ENCODE results near the gene TRAPPC8.
"Not testable (repeated sequence)": the region's sequence is repeated elsewhere in the genome, so short reads cannot be mapped to it uniquely, and the experiment has no call there.

TRAPPC8 gene

DNA sequence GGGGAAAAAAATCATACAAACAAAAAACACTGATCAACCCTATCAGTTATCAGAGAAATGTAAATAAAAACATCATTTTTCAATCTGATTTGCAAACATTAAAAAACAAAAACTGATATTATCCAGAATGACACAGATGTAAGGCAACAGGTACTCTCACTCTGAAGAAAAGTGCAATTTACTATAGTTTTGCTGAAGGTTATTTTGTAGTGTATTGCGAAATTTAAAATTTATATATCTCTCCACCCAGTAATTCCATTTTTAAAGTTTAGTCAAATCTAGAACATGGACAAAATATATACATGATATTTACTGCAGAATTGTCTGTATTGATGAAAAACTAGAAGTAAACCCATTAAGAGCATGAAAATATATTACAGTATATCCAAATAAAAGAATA is 79.8 kb downstream of the TRAPPC8 start:
- no peak for DNase-seq (ENCODE audit: low read depth in 3 of 3)

DNA sequence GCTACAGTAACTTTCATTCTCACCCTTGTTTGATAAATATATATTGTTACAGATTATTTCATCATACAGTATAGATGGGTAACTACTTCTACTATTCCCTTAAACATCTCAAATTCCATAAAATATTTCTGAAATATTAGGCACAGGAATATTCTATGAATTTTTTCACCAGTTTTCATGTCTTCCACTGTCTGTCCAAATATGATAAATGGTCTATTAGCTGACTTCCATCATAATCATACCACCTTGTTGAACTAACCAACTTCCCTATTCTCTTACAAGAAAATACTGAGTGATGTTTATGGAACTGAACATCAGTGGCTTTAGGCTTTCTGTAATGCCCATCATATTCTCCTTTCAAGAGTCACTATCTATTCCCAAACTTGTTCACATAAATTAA is 82.4 kb downstream of the TRAPPC8 start:
- no peak for DNase-seq (ENCODE audit: low read depth in 3 of 3)

DNA sequence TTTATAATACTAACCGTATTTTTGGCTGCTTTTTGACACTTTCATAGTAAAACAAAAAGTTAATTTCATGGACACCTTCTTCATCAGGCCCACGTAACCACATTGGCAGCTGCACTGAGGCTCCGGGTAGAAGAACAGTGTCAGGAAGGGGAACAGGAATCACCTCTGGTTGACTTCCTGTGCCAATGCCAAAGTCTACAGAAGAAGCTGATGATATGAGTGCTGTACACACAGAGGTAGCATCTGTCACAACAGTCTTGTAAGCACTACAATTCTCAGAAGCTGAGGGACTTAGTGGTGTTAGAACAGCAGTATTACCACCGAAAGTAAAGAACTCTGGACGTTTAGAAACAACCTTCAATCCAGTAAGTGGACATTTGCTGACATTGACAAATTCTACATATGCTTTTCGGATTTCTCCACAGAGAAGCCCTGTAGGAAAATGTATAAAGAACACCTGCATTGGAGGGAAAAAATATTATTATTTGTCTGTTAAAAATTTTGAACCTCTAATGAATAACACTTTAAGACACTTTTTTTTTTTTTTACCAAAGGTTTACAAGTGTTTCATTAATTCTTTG is 85.3 kb downstream of the TRAPPC8 start:
- no peak for DNase-seq (ENCODE audit: low read depth in 3 of 3)

DNA sequence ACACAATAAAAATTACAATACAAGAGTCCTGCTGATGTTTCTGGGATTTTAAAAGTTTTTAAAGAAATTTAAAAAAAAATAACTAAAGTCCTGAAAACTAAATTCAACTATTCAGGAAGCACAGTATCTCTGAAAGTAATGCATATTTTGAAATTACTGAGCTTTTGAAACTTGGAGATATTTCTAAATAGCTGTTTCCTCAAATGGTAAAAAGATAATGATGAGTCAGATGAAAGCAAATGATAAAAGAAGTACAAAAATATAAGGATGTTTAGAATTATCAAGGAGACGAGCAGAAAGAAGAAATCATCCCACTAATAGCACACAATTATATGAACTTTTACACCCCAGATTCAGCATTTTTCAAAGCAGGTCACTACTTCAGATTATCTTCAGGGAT is 92.1 kb downstream of the TRAPPC8 start:
- no peak for DNase-seq (ENCODE audit: low read depth in 3 of 3)

DNA sequence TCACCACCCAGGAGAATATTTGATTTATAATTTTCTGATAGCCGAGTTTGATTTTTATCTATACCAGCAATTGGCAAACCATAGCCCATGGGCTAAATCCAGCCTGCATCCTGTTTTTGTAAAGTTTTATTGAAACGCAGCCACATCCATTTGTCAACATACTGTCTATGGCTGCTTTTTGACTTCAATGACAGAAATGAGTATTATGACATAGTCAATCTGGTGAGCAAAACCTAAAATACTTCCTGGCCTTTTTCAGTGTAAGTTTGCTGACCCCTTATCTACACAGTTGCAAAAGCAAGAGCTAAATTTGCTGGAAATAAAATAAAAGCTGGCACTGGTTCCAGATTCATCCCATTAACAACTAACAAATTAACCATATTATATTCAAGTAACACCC is 102.4 kb downstream of the TRAPPC8 start:
- DNase-seq (ENCODE audit: low read depth in 3 of 3): no peak

DNA sequence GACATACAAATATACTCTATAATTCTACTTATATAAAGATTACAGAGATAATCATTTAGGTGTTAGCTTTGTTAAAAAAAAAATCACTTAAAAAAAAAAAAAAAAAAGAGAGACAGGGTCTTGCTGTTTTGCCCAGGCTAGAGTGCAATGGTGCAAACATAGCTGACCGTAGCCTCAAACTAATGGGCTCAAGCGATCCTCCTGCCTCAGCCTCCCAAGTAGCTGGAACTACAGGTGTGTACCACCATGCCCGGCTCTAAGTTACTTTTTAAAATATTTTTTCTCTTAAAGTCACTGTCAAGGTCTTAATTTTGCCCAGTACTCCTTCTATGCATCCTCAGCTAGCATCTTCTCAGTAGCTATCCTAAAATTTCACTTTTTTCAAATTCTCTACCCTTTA is 105.0 kb downstream of the TRAPPC8 start:
- no peak for DNase-seq (ENCODE audit: low read depth in 3 of 3)

DNA sequence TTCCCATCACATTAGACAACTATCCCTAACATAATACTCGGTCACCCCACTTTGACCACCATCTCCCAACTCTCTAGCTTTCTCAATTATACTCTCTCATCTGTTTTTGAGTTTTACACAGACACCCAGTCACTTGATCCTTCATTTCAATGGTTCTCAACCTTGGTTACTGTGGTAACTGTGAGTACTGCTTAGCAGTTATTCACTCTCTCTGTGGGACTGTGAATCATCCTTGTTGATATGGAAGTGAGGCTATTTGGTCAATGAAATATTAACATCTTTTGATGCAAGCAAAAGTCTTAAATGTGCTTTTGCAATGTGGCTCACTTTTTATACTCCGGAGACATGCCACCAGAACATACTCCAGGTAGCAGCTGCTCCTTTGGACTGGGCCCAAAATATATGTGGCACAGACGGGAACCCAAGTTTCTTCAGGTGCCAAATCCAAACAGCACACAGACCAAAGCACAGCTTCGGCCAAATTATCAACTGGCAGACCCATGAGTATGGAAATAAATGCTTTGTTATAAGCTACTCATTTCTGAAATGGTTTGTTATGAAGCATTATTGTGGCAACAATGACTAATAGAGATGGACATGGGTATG is 107.3 kb downstream of the TRAPPC8 start:
- DNase-seq (ENCODE audit: low read depth in 3 of 3): no peak

DNA sequence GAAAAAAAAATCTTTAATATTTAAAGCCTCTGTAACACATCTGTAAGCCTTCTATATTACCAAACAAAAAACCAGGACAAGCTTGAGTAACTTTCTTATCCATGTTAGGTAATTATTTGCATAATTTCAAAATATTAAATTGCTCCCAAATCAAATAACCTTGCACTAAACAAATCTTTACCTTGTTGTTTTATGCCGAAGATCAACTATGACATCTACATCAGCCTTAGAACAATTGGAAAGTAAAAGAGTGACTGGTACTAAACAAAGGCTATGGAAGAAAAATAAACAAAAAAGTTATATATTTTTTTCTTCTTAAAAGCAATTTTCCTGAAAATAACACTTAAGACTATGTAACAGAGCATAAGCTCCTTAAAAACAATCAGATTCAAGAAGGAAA is 111.0 kb downstream of the TRAPPC8 start:
- no peak for DNase-seq (ENCODE audit: low read depth in 3 of 3)

DNA sequence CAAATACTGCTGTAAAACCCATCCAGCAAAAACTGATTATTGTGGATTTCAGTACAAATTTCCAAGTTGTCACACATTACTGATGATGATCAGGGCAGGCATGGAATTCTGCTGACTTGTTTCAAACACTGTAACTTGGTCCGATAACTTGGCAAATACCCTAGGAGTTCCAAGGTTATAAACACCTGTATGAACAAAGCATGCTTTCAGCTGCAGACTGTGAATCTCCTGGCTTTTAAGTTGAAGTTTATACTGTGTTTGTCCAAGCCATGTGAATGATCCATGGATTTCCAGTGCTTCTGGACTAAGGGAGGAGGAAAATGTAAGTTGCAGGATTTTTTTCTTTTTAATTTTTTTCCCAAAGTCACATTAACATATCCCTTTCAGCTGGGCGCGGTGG is 112.2 kb downstream of the TRAPPC8 start:
- DNase-seq (ENCODE audit: low read depth in 3 of 3): no peak

DNA sequence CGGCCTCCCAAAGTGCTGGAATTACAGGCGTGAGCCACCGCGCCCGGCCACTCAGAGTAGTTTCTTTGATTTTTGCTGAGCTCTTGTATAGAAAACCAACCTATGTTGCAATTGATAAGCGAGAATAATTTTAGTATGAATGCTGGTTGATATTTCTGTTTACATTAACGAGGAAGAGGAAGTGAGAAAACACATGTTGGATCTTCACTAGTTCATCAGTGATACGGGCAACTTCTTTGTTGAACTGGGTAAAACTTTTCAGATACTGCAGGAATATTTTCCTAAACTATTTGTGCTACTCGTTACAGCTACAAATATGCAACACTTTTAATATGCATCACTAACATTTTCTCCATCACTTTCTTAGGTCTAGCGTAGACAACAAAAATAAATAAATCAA is 114.3 kb downstream of the TRAPPC8 start:
- DNase-seq (ENCODE audit: low read depth in 3 of 3): no peak

DNA sequence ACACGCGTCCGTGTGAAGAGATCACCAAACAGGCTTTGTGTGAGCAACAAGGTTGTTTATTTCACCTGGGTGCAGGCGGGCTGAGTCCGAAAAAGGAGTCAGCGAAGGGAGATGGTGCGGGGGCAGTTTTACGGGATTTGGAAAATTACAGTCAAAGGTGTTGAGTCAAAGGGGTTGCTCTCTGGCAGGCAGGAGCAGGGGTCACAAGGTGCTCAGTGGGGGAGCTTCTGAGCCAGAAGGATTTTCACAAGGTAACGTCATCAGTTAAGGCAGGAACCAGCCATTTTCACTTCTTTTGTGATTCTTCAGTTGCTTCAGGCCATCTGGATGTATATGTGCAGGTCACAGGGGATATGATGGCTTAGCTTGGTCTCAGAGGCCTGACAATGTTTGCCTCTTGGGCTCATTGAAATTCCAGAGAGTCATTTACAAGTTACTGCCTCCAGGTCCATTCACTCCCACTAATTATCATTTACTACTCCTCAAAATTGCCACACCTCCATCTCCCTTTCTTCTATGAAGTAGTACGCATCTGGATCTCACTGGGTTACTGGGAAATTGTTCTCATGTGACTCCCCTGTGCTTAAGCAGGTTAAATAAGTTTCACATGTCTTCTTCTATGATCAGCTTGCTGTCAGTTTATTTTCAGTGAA is 116.1 kb downstream of the TRAPPC8 start:
- DNase-seq (ENCODE audit: low read depth in 3 of 3): not testable (repeated sequence)

DNA sequence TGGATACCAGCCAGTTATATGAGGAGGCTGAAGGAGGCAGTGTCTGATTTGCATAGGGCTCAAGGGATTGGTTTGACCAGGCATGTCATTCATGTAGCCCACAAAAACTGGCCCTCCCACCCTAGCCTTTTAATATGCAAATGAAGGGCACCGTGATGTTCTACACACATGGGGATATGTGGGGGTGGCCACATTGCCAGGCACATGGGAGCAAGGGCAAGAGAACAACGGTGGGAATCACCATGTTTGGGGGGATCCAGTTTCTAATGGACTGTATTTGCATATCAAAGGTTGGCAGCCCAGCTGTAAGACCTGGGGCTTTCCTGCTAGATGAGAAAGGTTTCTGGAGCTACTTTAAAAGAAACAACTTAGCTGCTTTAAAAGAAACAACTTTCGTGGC is 117.2 kb downstream of the TRAPPC8 start:
- DNase-seq (ENCODE audit: low read depth in 3 of 3): no peak

DNA sequence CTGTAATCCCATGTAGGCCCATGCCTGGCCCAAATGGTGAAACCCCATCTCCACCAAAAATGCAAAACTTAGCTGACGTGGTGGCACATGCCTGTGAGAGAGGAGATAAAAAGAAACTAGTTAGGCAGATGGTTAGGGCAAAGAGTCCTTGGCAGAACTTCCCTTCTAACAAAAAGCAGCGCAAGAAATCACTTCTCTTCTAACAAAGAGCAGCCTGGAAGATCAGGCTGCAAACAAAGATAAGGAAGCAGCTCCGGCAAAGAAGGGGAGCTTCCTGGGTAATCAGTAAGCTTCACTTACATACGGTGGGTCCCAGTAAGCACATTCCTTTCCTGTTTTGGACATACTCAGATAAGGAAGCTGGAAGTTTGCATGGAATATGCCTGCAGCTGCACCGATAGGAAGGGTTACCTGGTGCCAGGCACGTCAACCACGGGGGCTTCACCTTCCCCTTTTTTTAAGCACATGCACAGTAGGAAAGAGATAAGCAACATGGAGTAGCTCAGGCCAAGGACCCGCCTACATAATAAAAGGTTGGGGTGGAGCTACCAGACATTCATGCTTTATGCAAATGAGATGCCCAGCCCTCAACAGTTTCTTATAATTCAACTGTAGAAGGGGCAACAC is 121.3 kb downstream of the TRAPPC8 start:
- no peak for DNase-seq (ENCODE audit: low read depth in 3 of 3)

DNA sequence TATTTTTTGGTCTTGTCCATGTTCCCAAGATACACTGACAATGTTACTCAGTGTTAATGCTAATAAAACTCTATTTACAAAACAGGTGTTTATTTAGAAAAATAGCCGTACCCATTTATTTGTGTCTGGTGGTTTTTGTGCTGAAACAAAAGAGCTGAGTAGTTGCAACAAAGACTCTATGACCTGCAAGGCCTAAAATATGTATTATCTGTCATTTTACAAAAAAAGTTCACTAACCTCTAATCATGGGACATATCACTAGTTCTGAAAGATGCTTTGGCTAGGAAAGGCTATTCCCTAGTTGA is 123.1 kb downstream of the TRAPPC8 start:
- DNase-seq (ENCODE audit: low read depth in 3 of 3): no peak

DNA sequence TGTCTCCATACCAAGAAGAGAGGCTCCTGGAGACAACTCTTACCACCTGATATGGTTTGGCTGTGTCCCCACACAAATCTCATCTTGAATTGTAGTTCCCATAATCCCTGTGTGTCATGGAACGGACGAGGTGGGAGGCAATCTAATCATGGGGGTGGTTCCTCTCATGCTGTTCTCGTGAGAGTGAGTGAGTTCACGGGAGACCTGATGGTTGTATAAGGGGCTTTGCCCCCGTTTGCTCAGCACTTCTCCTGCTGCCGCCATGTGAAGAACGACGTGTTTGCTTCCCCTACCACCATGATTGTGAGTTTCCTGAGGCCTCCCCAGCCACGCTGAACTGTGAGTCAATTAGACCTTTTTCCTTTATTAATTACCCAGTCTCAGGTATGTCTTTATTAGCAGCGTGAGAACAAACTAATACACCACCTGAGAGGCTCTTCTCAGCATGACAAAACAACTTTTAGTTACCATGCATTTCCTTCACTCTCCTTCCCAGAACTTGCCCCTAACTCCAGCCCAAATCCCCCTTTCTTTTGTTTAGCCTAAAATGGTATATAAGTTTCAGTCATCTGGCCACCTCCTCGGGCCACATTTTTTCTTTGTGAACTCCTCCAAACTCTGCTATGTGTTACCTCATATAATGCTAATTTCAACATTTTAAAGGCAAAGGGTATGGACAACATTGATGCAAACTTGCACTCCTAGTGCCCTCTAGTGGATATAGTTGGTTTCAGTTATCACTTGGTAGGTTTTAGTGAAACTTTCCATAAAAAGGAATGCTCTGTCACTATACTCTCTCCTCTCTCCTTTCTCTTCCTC is 123.6 kb downstream of the TRAPPC8 start:
- DNase-seq (ENCODE audit: low read depth in 3 of 3): no peak

DNA sequence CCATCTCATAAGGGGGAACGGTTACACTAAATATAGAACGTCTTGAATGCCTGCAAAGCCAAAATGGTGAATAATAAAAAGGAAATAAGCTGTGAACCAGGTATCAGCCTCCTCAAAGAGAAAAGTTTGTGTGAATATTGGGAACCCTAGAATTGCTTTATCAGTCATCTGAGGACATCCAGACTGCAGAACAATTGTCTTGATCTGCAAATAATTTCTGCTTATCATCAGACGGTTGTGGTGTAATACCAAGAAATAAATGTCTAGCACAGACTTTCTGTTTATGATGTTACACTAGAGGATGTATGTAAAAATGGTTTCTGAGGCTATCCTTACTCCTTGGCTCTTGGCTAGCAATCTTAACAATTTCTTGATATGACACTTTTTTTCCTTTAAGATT is 128.8 kb downstream of the TRAPPC8 start:
- DNase-seq (ENCODE audit: low read depth in 3 of 3): no peak

DNA sequence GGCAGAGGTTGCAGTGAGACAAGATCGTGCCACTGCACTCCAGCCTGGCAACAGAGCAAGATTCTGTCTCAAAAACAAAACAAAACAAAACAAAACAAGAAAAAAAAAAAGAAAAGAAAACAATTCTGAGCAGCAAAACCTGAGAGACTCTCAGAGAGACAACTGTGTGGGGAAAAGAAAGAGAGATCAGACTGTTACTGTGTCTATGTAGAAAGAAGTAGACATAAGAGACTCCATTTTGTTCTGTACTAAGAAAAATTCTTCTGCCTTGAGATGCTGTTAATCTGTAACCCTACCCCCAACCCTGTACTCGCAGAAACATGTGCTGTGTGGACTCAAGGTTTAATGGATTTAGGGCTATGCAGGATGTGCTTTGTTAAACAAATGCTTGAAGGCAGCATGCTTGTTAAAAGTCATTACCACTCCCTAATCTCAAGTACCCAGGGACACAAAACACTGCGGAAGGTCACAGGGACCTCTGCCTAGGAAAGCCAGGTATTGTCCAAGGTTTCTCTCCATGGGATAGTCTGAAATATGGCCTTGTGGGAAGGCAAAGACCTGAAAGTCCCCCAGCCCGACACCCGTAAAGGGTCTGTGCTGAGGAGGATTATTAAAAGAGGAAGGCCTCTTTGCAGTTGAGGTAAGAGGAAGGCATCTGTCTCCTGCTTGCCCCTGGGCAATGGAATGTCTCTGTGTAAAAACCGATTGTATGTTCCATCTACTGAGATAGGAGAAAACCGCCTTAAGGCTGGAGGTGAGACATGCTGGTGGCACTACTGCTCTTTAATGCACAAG is 132.4 kb downstream of the TRAPPC8 start:
- DNase-seq (ENCODE audit: low read depth in 3 of 3): not testable (repeated sequence)

DNA sequence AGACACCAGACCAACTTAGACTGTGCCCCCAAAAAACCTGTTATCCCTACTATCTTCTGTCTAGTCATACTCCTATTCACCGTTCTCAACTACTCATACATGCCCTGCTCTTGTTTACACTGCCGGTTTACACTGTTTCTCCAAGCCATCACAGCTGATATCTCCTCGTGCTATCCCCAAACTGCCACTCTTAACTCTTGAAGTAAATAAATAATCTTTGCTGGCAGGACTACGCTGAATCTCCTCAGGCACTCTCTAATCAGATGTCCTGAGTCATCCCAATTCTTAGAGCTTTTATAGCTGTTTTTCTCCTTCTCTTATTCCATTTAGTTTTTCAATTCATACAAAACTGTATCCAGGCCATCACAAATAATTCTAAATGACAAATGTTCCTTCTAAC is 133.9 kb downstream of the TRAPPC8 start:
- not testable (repeated sequence) for DNase-seq (ENCODE audit: low read depth in 3 of 3)

DNA sequence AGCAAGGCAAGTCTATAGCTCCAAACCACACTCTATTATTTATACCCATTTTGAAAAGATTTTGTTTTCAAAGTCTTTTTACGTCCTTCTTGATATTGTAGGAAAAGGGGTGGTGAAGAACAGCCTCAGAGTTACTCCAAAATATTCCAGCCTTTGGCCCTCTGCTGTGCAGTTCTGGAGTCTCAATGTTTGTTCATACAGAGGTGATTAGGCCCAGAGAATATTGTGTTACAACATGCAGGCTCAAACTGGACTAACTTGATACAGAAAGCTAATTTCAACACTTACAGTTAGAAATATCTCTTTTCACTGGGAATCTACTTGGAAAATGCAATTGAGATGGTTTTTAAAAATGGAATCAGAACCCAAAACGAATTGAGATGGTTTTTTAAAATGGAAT is 141.8 kb downstream of the TRAPPC8 start:
- no peak for DNase-seq (ENCODE audit: low read depth in 3 of 3)

DNA sequence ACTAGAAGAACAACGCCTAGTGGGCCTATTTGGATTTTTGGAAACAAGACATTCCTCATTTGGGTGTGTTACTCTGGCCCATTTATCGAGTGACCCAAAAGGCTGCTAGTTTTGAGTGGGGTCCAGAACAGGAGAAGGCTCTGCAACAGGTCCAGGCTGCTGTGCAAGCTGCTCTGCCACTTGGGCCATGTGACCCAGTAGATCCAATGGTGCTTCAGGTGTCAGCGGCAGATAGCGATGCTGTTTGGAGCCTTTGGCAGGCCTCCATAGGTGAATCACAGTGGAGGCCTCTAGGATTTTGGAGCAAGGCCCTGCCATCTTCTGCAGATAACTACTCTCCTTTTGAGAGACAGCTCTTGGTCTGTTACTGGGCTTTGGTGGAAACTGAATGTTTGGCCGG is 143.7 kb downstream of the TRAPPC8 start:
- not testable (repeated sequence) for DNase-seq (ENCODE audit: low read depth in 3 of 3)

DNA sequence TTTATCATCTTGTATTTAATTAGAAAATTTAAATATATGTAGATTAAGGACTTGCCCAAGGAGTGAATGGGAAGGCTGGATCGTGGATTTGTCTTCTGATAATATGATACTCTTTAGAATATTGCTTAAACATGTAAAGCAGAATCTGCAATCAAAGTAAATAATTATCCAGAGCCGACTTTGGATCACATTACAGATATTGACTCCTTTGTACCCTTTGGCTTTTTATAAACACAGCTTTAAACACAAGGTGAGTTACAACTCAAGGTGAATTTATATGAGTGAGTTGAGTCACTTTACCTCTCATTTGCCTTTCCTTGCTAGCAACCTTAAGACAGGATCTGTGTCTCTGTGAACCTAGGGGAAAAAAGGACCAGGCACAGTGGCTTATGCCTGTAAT is 144.5 kb downstream of the TRAPPC8 start:
- no peak for DNase-seq (ENCODE audit: low read depth in 3 of 3)

DNA sequence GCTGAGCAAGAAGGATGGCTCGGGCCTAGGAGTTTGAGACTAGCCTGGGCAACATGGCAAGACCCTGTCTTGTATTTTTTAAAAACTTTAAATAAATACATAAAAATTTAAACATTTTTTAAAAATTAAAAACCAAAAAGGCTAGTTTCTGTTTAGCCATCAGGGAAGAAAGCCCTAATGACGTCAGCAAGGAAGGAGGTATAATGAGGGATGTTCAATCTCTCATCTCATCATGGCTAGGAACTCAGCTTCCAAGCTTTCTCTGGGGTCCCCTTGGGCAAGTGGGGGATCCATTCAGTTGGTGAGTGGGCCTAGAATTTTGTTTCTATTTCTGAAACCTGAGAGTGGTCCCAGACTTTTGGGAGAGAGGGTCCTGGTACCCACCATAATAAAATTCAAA is 147.2 kb downstream of the TRAPPC8 start:
- no peak for DNase-seq (ENCODE audit: low read depth in 3 of 3)
